A673 (cell line): ENCODE measurements around the gene TAC3.

ENCODE experiments used
- CTCF ChIP-seq: fragments of 300-800, 200-600 bp; sonication (generic); conservative IDR thresholded peaks from 2 replicates; pipeline ENCODE4 v1.5.1; 2017; ENCODE audit warnings: low read depth, mild to moderate bottlenecking, antibody characterized with exemption, low read length, moderate library complexity, mixed read lengths
- EZH2 ChIP-seq: fragments of 200-600 bp; sonication (generic); IDR thresholded peaks from 2 replicates; pipeline ENCODE4 v1.6.1; 2017; ENCODE audit warnings: borderline replicate concordance, low read depth, mild to moderate bottlenecking, mixed read lengths, antibody characterized with exemption, low read length; ENCODE audit not compliant: poor library complexity, severe bottlenecking

GRCh38 chr12:56994231-56994746, 22.0 kb downstream of the TAC3 start:
- TF ChIP-seq CTCF (no peak), EZH2 (no peak)
